ENCODE results near the gene SMYD3.

SMYD3 gene

DNA sequence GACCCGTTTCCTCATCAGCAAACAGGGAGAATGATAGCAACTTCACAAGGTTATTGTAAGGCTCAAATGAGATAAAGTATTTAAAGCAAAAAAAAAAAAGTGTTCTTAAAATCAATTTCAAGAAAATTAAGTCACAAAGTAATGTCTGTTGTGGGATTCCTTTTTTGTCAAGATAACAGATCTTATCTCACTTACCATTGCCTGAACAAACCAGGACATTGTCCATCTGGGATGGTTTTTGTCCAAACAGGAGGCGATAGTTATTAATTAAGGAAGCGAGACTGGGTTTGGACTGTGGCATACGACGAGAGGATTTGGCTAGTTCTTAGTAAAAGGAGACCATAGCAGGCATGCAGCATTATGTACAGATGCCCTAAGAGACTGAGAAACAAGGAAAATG lies 458.4 kb downstream of the SMYD3 start:
- no peak for TF ChIP-seq FOXP2 (optimal IDR thresholded peaks at IDR 0.05; ENCODE audit: borderline replicate concordance, extremely low read depth, extremely low read length, insufficient read depth)
- TF ChIP-seq POLR2AphosphoS5 (IDR thresholded peaks at IDR 0.05; ENCODE audit: low read depth, low read length): no peak
- TF ChIP-seq, protein P1, sequence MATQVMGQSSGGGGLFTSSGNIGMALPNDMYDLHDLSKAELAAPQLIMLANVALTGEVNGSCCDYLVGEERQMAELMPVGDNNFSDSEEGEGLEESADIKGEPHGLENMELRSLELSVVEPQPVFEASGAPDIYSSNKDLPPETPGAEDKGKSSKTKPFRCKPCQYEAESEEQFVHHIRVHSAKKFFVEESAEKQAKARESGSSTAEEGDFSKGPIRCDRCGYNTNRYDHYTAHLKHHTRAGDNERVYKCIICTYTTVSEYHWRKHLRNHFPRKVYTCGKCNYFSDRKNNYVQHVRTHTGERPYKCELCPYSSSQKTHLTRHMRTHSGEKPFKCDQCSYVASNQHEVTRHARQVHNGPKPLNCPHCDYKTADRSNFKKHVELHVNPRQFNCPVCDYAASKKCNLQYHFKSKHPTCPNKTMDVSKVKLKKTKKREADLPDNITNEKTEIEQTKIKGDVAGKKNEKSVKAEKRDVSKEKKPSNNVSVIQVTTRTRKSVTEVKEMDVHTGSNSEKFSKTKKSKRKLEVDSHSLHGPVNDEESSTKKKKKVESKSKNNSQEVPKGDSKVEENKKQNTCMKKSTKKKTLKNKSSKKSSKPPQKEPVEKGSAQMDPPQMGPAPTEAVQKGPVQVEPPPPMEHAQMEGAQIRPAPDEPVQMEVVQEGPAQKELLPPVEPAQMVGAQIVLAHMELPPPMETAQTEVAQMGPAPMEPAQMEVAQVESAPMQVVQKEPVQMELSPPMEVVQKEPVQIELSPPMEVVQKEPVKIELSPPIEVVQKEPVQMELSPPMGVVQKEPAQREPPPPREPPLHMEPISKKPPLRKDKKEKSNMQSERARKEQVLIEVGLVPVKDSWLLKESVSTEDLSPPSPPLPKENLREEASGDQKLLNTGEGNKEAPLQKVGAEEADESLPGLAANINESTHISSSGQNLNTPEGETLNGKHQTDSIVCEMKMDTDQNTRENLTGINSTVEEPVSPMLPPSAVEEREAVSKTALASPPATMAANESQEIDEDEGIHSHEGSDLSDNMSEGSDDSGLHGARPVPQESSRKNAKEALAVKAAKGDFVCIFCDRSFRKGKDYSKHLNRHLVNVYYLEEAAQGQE (IDR thresholded peaks at IDR 0.05; ENCODE audit: insufficient read depth in 1 of 2, low read depth in 2 of 2, low read length in 2 of 2): no peak
- no peak for TF ChIP-seq TAF1 (IDR thresholded peaks at IDR 0.05; ENCODE audit: borderline replicate concordance, insufficient read depth, low read length)
- TF ChIP-seq SIN3A (IDR thresholded peaks at IDR 0.05; ENCODE audit: borderline replicate concordance, insufficient read depth, low read length): no peak

DNA sequence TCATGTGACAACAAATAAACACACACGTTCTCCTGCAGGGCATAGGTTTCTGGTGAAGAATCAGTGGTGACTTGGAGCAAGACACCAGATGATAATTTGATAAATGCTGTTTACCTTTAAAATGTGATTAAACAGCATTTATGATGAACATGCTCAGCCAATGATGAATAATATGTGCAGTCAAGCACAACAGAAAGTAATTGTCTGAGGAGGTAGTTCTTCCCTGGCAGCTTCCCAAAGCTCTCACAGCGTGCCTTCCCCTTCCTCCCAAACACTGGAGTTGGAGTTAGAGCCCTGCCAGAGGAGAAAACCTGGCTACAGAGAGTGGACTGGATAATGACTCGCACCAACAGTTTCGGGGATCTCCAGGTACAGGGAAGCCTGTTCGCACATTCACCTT lies 463.5 kb downstream of the SMYD3 start:
- TF ChIP-seq POLR2AphosphoS5 (IDR thresholded peaks at IDR 0.05; ENCODE audit: low read depth, low read length) (no peak), FOXP2 (optimal IDR thresholded peaks at IDR 0.05; ENCODE audit: borderline replicate concordance, extremely low read depth, extremely low read length, insufficient read depth) (no peak), TAF1 (IDR thresholded peaks at IDR 0.05; ENCODE audit: borderline replicate concordance, insufficient read depth, low read length) (no peak), SIN3A (IDR thresholded peaks at IDR 0.05; ENCODE audit: borderline replicate concordance, insufficient read depth, low read length) (no peak)
- TF ChIP-seq, protein P1 (IDR thresholded peaks at IDR 0.05; ENCODE audit: insufficient read depth in 1 of 2, low read depth in 2 of 2, low read length in 2 of 2): no peak

DNA sequence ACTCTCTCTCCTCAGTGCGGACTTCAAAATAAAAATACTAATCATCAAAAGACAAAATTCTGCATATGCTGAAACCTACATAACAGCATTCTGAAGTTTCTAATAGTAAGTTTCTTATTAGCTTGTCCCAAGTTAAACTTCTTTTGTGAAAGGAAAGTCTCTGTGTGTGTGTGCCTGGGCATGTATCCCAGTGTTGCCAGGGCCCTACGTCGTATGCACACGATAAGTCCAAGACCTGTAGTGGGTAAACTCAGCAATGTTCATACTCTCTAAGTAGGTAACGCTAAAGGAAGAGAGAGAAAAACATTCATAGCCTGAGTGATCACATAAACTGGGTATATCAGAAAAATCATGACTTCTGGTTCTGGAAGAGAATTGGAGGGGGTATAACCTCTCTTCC lies 465.7 kb downstream of the SMYD3 start:
- TF ChIP-seq TAF1 (IDR thresholded peaks at IDR 0.05; ENCODE audit: borderline replicate concordance, insufficient read depth, low read length) (no peak), FOXP2 (optimal IDR thresholded peaks at IDR 0.05; ENCODE audit: borderline replicate concordance, extremely low read depth, extremely low read length, insufficient read depth) (no peak), POLR2AphosphoS5 (IDR thresholded peaks at IDR 0.05; ENCODE audit: low read depth, low read length) (no peak), SIN3A (IDR thresholded peaks at IDR 0.05; ENCODE audit: borderline replicate concordance, insufficient read depth, low read length) (no peak)
- TF ChIP-seq, protein P1 (IDR thresholded peaks at IDR 0.05; ENCODE audit: insufficient read depth in 1 of 2, low read depth in 2 of 2, low read length in 2 of 2): no peak

DNA sequence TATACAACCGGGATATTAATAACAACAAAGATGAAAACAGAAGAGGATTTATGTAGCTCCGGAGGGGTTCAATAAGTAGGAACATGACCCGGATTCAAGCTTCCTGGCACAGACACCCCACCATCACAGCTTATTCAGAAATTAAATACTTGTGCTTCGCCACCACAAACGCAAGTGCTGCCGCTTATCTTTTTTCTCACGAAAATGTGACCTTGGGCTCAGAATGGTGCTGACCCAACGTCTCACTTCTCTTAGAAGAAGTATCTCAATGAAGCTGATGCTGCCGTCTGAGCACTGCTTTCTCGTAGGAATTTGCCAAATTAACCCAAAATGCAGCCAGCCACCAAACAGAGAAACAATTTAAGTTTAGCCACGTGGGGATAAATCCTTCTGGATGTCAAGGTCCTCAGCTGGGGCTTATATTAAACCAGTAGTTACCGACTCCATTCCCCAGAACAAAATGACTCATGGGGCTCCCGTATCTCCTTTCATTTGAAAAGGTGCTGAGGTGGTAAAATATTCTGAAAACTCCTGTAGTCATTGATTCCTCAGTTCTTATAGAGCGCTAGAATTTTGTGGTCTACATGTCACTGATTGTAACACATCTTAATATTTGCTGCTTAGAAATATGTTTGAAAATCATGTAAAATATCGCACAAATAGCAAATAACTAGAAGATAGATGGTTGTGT lies 466.7 kb downstream of the SMYD3 start:
- TF ChIP-seq FOXP2 (optimal IDR thresholded peaks at IDR 0.05; ENCODE audit: borderline replicate concordance, extremely low read depth, extremely low read length, insufficient read depth) (no peak), POLR2AphosphoS5 (IDR thresholded peaks at IDR 0.05; ENCODE audit: low read depth, low read length) (no peak), SIN3A (IDR thresholded peaks at IDR 0.05; ENCODE audit: borderline replicate concordance, insufficient read depth, low read length) (no peak), TAF1 (IDR thresholded peaks at IDR 0.05; ENCODE audit: borderline replicate concordance, insufficient read depth, low read length) (no peak)
- TF ChIP-seq, protein P1 (IDR thresholded peaks at IDR 0.05; ENCODE audit: insufficient read depth in 1 of 2, low read depth in 2 of 2, low read length in 2 of 2): no peak
